SJSA1 (cell line): ENCODE data around the gene GBF1. TPM values are rescaled to one million over a fixed set of nuclear protein-coding genes. Genes with fewer than 3 reads are reported as not detected.

ENCODE experiments used
- DNase-seq, 2 experiments: peaks; one replicate each; pipeline ENCODE4 v3.0.0-alpha.2; 2015 to 2020; ENCODE audit warnings: low spot score in 2 of 2, low read depth in 1 of 2
- H3K27ac ChIP-seq: fragments of 250-450 bp; sonication (Bioruptor Pico); 2 replicates; pipeline ENCODE4 v1.5.1; 2020; ENCODE audit warnings: mild to moderate bottlenecking, moderate library complexity
- H3K27me3 ChIP-seq: fragments of 250-450 bp; sonication (Bioruptor Pico); replicated peaks from 2 replicates; pipeline ENCODE4 v1.5.1; 2020; ENCODE audit warnings: mild to moderate bottlenecking, moderate library complexity
- H3K36me3 ChIP-seq: fragments of 250-450 bp; sonication (Bioruptor Pico); 2 replicates; pipeline ENCODE4 v1.5.1; 2020; ENCODE audit warnings: mild to moderate bottlenecking
- H3K4me1 ChIP-seq: fragments of 250-450 bp; sonication (Bioruptor Pico); replicated peaks from 2 replicates; pipeline ENCODE4 v1.6.1; 2021; ENCODE audit warnings: mild to moderate bottlenecking
- H3K4me3 ChIP-seq: fragments of 250-450 bp; sonication (Bioruptor Pico); 2 replicates; pipeline ENCODE4 v1.5.1; 2020; ENCODE audit warnings: mild to moderate bottlenecking
- H3K9me3 ChIP-seq: fragments of 250-450 bp; sonication (Bioruptor Pico); replicated peaks from 2 replicates; pipeline ENCODE4 v1.5.1; 2020; ENCODE audit warnings: mild to moderate bottlenecking
- total RNA-seq: library from RNA; depleted of rRNA; stranded (reverse); fragments of >200 nt; shearing (Covaris generic); gene quantifications from 2 replicates; pipeline ENCODE4 v1.2.3, GENCODE V29; 2014

The GBF1 gene
- total RNA-seq, 1 experiment from 2014 or later = 36.3 TPM

GRCh38 chr10:102226542-102226870, 18.8 kb upstream of the GBF1 start:
- no peak overlapping the region for H3K4me3 ChIP-seq
- peaks cover 32% of the 10 kb centered on the region for H3K4me1 ChIP-seq

GRCh38 chr10:102227050-102227449, 18.3 kb upstream of the GBF1 start:
- H3K27me3 ChIP-seq = peaks cover 38% of the 10 kb centered on the region
- no peak overlapping the region for H3K4me3 ChIP-seq
- H3K4me1 ChIP-seq = peaks cover 32% of the 10 kb centered on the region
- no peaks in the 10 kb centered on the region for H3K36me3 ChIP-seq
- no peak for DNase-seq
- H3K27ac ChIP-seq = no peak overlapping the region
- H3K9me3 ChIP-seq = 0 out of 2 replicates have a peak, but pooled peaks cover 4% of the 10 kb centered on the region

More at GRCh38 chr10:102226542-102226870, 18.8 kb upstream of the GBF1 start:
- 0 out of 2 replicates have a peak, but pooled peaks cover 4% of the 10 kb centered on the region for H3K9me3 ChIP-seq
- no peak overlapping the region for H3K27ac ChIP-seq
- DNase-seq = no peak
- peaks cover 38% of the 10 kb centered on the region for H3K27me3 ChIP-seq
- H3K36me3 ChIP-seq = no peaks in the 10 kb centered on the region

- no peaks in the 10 kb centered on the region for H3K36me3 ChIP-seq
- peak; percentile 74 to 76 for DNase-seq
- no peak overlapping the region for H3K27ac ChIP-seq
- H3K27me3 ChIP-seq = peaks cover 31% of the 10 kb centered on the region
- H3K4me1 ChIP-seq = peaks cover 32% of the 10 kb centered on the region
- H3K4me3 ChIP-seq = peak overlapping the region; percentile 28
- 0 out of 2 replicates have a peak, but pooled peaks cover 4% of the 10 kb centered on the region for H3K9me3 ChIP-seq
These were observed 15.5 kb upstream of the GBF1 start for GRCh38 chr10:102229810-102230263.

- H3K9me3 ChIP-seq = 0 out of 2 replicates have a peak, but pooled peaks cover 4% of the 10 kb centered on the region
- H3K4me3 ChIP-seq = peak overlapping the region; percentile 28
- peaks cover 29% of the 10 kb centered on the region for H3K4me1 ChIP-seq
- H3K27ac ChIP-seq = no peak overlapping the region
- no peaks in the 10 kb centered on the region for H3K36me3 ChIP-seq
- peak in 1 of 2 experiments; percentile 65 for DNase-seq
- H3K27me3 ChIP-seq = peaks cover 31% of the 10 kb centered on the region
These were observed 15.0 kb upstream of the GBF1 start for GRCh38 chr10:102230264-102230860.

- Histone ChIP-seq H3K4me1 (peaks cover 28% of the 10 kb centered on the region), H3K9me3 (0 out of 2 replicates have a peak, but pooled peaks cover 4% of the 10 kb centered on the region), H3K36me3 (no peaks in the 10 kb centered on the region), H3K4me3 (peak overlapping the region; percentile 28), H3K27me3 (peaks cover 31% of the 10 kb centered on the region), H3K27ac (no peak overlapping the region)
- peak in 1 of 2 experiments; percentile 19 for DNase-seq
These were observed 14.4 kb upstream of the GBF1 start for GRCh38 chr10:102230861-102231356.

GRCh38 chr10:102231357-102232318, 13.7 kb upstream of the GBF1 start:
- Histone ChIP-seq H3K27me3 (peaks cover 31% of the 10 kb centered on the region), H3K27ac (no peak overlapping the region), H3K4me3 (no peak overlapping the region), H3K36me3 (no peaks in the 10 kb centered on the region), H3K9me3 (0 out of 2 replicates have a peak, but pooled peaks cover 4% of the 10 kb centered on the region), H3K4me1 (peaks cover 22% of the 10 kb centered on the region)
- peak; percentile 32 to 63 for DNase-seq

- peaks cover 22% of the 10 kb centered on the region for H3K4me1 ChIP-seq
These were observed 11.3 kb upstream of the GBF1 start for GRCh38 chr10:102233997-102234396.

GRCh38 chr10:102234888-102235597, 10.3 kb upstream of the GBF1 start:
- no peak overlapping the region for H3K4me3 ChIP-seq
- no peak overlapping the region for H3K27ac ChIP-seq

More at GRCh38 chr10:102233997-102234396, 11.3 kb upstream of the GBF1 start:
- no peak overlapping the region for H3K4me3 ChIP-seq
- no peak for DNase-seq
- H3K9me3 ChIP-seq = 0 out of 2 replicates have a peak, but pooled peaks cover 4% of the 10 kb centered on the region
- no peaks in the 10 kb centered on the region for H3K36me3 ChIP-seq
- H3K27me3 ChIP-seq = peaks cover 29% of the 10 kb centered on the region
- no peak overlapping the region for H3K27ac ChIP-seq

GRCh38 chr10:102235598-102235920, 9.8 kb upstream of the GBF1 start:
- Histone ChIP-seq H3K36me3 (no peaks in the 10 kb centered on the region), H3K4me1 (peaks cover 14% of the 10 kb centered on the region), H3K9me3 (0 out of 2 replicates have a peak, but pooled peaks cover 4% of the 10 kb centered on the region), H3K27ac (no peak overlapping the region), H3K27me3 (peaks cover 19% of the 10 kb centered on the region), H3K4me3 (no peak overlapping the region)
- peak; percentile 52 to 59 for DNase-seq

More at GRCh38 chr10:102234888-102235597, 10.3 kb upstream of the GBF1 start:
- no peak for DNase-seq
- Histone ChIP-seq H3K36me3 (no peaks in the 10 kb centered on the region), H3K27me3 (peaks cover 24% of the 10 kb centered on the region), H3K9me3 (0 out of 2 replicates have a peak, but pooled peaks cover 4% of the 10 kb centered on the region), H3K4me1 (peaks cover 19% of the 10 kb centered on the region)

GRCh38 chr10:102236006-102236405, 9.3 kb upstream of the GBF1 start:
- no peak overlapping the region for H3K4me3 ChIP-seq
- no peaks in the 10 kb centered on the region for H3K9me3 ChIP-seq
- H3K27me3 ChIP-seq = peaks cover 14% of the 10 kb centered on the region
- DNase-seq = no peak
- peaks cover 10% of the 10 kb centered on the region for H3K4me1 ChIP-seq
- no peak overlapping the region for H3K27ac ChIP-seq
- H3K36me3 ChIP-seq = no peaks in the 10 kb centered on the region

- Histone ChIP-seq H3K4me1 (peaks cover 19% of the 10 kb centered on the region), H3K4me3 (no peak overlapping the region), H3K27ac (no peak overlapping the region), H3K27me3 (no peaks in the 10 kb centered on the region; the same call in 1 of the 2 replicates), H3K36me3 (no peaks in the 10 kb centered on the region), H3K9me3 (no peaks in the 10 kb centered on the region)
- no peak for DNase-seq
These were observed 7.5 kb upstream of the GBF1 start for GRCh38 chr10:102237711-102238252.

- Histone ChIP-seq H3K36me3 (no peaks in the 10 kb centered on the region), H3K27ac (no peak overlapping the region), H3K4me1 (peaks cover 21% of the 10 kb centered on the region), H3K4me3 (no peak overlapping the region), H3K27me3 (no peaks in the 10 kb centered on the region; the same call in 1 of the 2 replicates), H3K9me3 (no peaks in the 10 kb centered on the region)
- no peak for DNase-seq
These were observed 4.8 kb upstream of the GBF1 start for GRCh38 chr10:102240467-102241031.

GRCh38 chr10:102241032-102241443, 4.3 kb upstream of the GBF1 start:
- Histone ChIP-seq H3K4me3 (peak overlapping the region; percentile 42), H3K27ac (no peak overlapping the region), H3K27me3 (no peaks in the 10 kb centered on the region; the same call in 1 of the 2 replicates), H3K9me3 (no peaks in the 10 kb centered on the region), H3K4me1 (peaks cover 18% of the 10 kb centered on the region), H3K36me3 (no peaks in the 10 kb centered on the region)
- DNase-seq = no peak
